Measurements from ENCODE around the gene APOA1.

APOA1 gene

DNA sequence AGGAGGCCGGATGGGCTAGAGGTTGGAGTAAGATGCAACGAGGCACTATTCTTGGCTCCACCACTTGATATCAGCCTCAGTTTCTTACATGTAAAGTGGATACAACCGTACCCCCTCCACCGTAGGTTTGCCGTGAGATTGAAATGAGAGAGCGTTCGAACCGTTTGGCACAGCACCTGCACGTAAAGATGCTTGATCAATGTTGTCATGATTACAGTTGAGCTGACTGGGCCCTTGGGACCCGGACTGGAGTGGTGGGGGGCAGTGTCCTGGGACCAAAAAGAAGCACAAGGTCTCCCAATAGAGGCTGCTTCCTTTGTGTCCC lies 4.0 kb downstream of the APOA1 start:
- no peak for DNase-seq

- no peak for DNase-seq
Observed at GRCh38 chr11:116832350-116833290, 4.8 kb downstream of the APOA1 start.

DNA sequence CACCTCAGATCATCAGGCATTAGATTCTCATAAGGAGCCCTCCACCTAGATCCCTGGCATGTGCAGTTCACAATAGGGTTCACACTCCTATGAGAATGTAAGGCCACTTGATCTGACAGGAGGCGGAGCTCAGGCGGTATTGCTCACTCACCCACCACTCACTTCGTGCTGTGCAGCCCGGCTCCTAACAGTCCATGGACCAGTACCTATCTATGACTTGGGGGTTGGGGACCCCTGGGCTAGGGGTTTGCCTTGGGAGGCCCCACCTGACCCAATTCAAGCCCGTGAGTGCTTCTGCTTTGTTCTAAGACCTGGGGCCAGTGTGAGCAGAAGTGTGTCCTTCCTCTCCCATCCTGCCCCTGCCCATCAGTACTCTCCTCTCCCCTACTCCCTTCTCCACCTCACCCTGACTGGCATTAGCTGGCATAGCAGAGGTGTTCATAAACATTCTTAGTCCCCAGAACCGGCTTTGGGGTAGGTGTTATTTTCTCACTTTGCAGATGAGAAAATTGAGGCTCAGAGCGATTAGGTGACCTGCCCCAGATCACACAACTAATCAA lies 5.6 kb downstream of the APOA1 start:
- DNase-seq = no peak

DNA sequence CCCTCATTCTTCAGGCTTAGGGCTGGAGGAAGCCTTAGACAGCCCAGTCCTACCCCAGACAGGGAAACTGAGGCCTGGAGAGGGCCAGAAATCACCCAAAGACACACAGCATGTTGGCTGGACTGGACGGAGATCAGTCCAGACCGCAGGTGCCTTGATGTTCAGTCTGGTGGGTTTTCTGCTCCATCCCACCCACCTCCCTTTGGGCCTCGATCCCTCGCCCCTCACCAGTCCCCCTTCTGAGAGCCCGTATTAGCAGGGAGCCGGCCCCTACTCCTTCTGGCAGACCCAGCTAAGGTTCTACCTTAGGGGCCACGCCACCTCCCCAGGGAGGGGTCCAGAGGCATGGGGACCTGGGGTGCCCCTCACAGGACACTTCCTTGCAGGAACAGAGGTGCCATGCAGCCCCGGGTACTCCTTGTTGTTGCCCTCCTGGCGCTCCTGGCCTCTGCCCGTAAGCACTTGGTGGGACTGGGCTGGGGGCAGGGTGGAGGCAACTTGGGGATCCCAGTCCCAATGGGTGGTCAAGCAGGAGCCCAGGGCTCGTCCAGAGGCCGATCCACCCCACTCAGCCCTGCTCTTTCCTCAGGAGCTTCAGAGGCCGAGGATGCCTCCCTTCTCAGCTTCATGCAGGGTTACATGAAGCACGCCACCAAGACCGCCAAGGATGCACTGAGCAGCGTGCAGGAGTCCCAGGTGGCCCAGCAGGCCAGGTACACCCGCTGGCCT lies 7.1 kb downstream of the APOA1 start:
- DNase-seq = no peak

DNA sequence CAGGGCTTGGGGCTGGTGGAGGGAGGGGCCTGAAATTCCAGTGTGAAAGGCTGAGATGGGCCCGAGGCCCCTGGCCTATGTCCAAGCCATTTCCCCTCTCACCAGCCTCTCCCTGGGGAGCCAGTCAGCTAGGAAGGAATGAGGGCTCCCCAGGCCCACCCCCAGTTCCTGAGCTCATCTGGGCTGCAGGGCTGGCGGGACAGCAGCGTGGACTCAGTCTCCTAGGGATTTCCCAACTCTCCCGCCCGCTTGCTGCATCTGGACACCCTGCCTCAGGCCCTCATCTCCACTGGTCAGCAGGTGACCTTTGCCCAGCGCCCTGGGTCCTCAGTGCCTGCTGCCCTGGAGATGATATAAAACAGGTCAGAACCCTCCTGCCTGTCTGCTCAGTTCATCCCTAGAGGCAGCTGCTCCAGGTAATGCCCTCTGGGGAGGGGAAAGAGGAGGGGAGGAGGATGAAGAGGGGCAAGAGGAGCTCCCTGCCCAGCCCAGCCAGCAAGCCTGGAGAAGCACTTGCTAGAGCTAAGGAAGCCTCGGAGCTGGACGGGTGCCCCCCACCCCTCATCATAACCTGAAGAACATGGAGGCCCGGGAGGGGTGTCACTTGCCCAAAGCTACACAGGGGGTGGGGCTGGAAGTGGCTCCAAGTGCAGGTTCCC lies 7.8 kb downstream of the APOA1 start, which contains the start of gene APOC3:
Gene APOC3, plus strand, starts transcription at position 383 of the 659 bp plus-strand sequence. CDS start 676 bp downstream, outside the sequence.
- DNase-seq = no peak

DNA sequence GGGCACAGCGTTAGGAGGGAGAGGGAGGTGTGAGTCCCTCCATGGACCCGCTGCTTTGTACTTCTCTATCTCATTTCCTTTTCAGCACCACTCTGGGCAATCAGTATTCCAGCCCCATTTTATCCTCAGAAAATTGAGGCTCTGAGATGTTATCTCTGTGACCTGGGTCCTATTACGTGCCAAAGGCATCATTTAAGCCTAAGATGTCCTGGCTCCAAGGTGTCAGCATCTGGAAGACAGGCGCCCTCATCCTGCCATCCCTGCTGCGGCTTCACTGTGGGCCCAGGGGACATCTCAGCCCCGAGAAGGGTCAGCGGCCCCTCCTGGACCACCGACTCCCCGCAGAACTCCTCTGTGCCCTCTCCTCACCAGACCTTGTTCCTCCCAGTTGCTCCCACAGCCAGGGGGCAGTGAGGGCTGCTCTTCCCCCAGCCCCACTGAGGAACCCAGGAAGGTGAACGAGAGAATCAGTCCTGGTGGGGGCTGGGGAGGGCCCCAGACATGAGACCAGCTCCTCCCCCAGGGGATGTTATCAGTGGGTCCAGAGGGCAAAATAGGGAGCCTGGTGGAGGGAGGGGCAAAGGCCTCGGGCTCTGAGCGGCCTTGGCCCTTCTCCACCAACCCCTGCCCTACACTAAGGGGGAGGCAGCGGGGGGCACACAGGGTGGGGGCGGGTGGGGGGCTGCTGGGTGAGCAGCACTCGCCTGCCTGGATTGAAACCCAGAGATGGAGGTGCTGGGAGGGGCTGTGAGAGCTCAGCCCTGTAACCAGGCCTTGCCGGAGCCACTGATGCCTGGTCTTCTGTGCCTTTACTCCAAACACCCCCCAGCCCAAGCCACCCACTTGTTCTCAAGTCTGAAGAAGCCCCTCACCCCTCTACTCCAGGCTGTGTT lies 8.5 kb downstream of the APOA1 start:
- no peak for DNase-seq

GRCh38 chr11:116827461-116827860 lies 10.0 kb downstream of the APOA1 start:
- no peak for DNase-seq

GRCh38 chr11:116826751-116827431 lies 10.5 kb downstream of the APOA1 start:
- no peak for DNase-seq

DNA sequence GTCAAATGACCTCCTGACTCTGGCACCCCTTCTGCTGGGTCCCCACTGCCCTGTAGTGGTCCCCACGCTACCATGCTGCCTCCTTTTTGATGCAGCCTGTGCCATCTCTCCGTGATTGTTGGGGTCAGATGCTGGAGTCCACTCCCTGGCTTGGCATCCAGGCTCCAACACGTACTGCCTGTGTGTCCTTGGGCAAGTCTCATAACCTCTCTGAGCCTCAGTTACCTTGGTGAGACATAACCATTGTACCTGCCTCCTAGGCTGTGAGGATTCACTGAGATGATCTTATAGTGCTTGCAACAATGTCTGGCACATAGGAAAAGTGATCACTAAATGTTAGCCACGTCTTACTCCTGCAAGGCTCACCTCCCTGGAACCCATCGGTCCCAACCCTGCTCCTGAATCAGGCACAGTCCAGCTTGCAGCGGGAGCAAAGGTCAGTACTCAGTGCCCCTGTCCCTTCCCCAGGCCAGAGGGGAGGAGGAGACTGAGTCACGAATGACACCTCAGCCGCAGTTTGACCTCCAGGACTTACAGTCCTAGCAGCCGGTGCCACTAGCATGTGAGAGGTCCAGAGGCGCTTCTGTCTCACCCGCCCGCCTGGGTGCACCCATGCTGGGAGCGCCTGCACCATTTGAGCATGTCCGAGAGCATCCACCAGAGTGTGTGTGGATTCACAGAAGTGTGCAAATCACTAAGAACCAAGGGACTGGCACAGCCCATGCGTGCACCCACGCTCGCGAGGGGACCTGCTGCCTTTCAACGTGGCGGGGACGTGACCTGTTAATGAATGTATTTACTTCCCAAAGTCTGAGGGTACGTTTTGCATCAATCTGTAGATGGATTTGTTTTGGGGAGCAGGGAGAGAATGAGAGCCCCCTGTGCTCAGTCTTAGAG lies 11.3 kb downstream of the APOA1 start:
- DNase-seq = no peak

DNA sequence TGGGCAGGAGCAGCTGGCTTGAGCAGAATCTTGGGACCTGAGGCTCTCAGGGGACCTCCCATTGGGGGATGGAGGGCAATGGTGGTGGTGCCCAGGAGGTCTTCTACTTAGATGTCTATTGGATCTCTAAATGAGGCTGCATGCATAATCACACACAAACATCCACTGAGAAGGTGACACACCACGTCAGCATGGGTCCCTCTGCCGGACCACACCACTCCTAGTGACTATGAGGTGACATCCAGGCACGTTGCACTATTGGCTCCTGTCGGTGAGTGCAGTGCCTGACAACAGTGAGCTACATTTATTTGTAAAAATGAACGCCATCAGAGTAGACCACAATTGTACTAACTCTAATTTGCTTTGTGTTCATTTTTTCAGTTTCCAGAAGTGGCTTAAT lies 12.0 kb downstream of the APOA1 start:
- DNase-seq = no peak

DNA sequence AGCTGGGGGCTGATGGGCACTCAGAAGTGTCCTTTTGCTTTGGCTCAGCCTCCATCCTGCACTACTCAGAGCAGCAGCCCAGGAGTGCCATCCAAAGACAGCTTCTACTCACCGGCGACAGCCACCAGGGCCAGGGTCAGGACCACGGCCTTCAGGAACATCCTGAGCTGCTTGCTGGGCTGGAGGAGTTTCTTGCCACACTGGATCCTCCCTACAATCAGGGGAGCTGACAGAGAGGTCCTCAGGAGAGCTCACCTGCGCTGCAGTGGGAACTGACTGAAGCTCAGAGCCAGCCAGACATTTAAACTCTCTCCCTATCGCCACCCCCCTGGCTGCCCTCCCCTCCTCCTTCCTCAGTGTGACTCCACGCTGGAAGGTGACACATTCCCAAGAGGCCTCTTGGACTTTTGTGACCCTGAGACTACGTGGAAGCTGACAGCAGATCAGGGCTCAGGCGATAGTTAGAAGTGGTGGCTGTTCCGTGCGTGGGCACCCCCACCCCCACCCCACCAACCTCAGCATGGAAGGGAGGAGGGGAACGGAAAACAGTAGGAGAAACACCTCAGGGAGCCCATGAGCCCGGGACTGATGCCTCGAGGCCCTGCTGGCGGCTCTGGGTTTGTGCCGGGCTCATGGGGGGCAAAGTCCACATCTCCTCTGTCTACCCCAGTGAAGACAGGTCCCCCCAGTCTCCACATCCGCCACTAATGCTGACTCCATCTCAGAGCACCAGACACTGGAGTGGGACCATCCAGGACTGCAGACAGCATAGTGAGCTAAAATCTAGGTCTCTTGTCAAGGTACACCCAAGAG lies 14.2 kb downstream of the APOA1 start, which contains the start of gene APOA4:
Gene APOA4, minus strand, starts transcription at position 274 of the 813 bp plus-strand sequence. Its CDS starts 113 bp downstream, at position 161.
- DNase-seq = no peak

GRCh38 chr11:116822575-116822974 lies 14.8 kb downstream of the APOA1 start:
- DNase-seq = no peak

DNA sequence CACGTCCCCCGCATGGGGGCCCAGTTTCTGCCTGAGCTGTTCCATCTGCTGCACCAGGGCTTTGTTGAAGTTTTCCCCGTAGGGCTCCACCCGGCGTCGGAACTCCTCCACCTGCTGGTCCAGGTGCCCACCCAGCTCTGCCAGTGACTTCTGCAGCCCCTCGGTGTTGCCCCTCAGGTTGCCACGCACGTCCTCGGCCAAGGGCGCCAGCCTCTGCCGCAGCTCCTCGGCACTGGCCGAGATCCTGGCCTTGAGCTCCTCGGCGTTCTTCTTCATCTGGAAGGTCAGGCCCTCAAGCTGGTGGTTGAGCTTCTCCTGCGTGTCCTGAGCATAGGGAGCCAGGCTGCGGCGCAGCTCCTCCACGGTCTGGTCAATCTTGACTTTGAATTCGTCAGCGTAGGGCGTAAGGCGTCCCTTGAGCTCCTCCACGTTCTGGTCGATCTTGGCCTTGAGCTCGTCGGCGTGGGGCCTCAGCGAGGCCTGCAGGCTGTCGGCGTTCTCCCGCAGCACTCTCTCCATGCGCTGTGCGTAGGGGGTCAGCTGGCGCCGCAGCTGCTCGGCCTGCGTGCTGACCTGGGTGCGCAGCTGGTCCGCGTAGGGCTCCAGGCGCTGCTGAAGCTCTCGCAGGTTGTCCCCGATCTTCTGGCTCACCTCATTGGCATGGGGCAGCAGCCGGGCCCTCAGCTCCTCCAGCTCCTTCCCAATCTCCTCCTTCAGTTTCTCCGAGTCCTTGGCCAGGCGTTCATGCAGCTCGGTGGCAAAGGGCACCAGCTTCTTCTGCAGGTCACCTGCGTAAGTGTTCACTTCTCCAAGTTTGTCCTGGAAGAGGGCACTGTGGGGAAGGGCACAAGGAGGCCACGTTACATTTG lies 16.1 kb downstream of the APOA1 start:
- no peak for DNase-seq

GRCh38 chr11:116819049-116819448 lies 18.4 kb downstream of the APOA1 start:
- DNase-seq = no peak

GRCh38 chr11:116814502-116814901 lies 22.9 kb downstream of the APOA1 start:
- no peak for DNase-seq

- DNase-seq = no peak
Observed at GRCh38 chr11:116813781-116814471, 23.5 kb downstream of the APOA1 start.

DNA sequence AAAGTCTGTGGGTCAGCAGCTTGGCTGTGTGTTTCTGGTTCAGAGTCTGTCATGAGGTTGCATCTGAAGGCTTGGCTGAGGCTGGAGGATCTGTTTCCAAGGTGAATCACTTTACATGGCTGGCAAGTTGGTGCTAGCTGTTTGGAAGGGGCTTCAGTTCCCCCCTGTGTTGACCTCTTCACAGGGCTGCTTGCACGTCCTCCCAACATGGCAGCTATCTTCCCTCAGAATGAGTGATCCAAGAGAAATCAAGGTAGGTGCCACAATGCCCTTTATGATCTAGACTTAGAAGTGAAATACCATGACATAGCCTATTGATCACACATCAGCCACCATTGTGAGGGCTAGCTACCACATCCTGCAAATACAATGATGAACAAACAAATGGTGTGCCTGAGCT lies 24.3 kb downstream of the APOA1 start:
- no peak for DNase-seq

DNA sequence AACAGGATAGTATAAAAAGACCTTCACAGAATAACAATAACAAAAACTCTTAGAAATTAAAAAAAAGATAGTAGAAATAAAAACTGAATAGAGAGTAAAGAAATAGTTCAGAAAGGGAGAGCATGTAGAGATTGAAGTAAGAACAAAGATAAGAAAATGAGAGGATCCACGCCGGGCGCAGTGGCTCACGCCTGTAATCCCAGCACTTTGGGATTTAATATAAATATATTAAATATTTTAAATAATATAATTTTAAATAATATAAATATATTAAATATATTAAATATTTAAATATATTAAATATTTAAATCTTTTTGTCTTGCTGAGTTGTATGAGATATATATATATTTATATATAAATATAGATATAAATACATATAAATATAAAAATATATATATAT lies 25.3 kb downstream of the APOA1 start:
- no peak for DNase-seq
